HG03108 (cell line): Measurements from ENCODE around the gene STIM1.
"Not testable (repeated sequence)": the region's sequence is repeated elsewhere in the genome, so short reads cannot be mapped to it uniquely, and the experiment has no call there.

Experiments used
- ATAC-seq: cut with Tn5 transposase; IDR thresholded peaks from one replicate; pipeline ENCODE4 v1.9.1; 2021; ENCODE audit warnings: moderate library complexity; ENCODE audit not compliant: unreplicated experiment

STIM1 gene

DNA sequence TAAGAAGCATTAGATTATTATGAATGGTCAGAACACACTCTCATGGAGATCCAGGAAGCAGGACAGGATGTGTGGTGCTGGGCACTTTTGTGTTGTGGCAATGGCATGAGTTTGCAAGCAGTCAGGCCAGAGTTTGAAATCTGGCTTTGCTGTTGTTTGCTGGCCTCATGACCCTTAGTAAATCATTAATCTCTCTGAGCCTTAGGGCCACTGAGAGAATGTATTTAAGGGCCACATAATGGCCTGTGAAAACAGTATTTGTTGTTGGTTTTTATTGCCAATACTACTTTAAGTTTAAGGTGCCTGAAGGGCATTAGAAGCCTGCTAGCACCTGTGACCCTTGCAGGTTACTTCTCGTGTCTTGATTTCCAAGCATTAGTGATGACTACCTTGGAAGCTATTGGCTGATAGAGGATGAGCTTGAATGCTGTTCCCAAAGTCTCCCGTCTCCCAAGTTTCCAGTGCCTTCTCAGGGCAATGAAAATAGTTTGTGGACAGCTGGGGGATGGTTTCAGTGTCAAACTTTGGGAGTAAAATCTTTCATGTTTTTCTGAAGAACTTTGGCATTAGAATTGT, 24.6 kb downstream of the STIM1 start:
- peak; percentile 61 for ATAC-seq

DNA sequence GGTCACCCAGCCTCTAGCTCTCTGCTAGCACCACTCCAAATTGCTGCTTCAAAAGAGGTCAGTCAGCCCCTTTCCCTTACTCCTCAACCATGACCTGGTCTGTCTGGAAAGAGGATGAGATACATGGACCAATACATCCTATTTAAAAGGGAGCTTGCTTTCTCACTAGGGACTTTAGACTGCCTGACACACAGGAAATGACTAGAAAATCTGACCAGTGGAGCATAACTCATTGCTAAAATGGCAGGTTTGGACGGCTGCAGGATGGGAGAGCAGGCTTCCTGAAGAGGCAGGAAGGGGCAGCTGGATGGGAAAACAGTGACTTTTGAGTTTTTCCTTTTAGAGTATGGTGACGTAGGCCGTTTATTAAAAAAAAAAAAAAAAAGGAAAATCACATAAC, 25.3 kb downstream of the STIM1 start:
- peak; percentile 36 for ATAC-seq

DNA sequence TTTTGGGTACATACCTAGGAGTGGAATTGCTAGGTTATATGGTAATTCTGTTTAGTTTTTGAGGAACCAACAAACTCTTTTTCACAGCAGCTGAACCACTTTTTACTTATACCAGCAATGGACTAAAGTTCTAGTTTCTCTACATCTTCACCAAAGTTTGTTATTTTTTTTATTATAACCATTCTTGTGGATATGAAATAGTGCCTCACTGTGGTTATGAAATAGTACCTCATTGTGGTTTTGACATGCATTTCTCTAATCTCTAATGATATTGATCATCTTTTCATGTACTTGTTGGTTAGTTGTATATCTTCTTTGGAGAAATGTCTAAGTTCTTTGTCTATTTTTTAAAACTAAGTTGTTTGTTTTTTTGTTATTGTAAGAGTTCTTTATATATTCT, 27.2 kb downstream of the STIM1 start:
- ATAC-seq, result no peak

GRCh38 chr11:3885855-3886254, 30.4 kb downstream of the STIM1 start:
- no peak for ATAC-seq

GRCh38 chr11:3886985-3887384, 31.5 kb downstream of the STIM1 start:
- no peak for ATAC-seq

- no peak for ATAC-seq
These were observed 33.4 kb downstream of the STIM1 start for GRCh38 chr11:3888876-3889275.

- ATAC-seq, result no peak
These were observed 34.5 kb downstream of the STIM1 start for GRCh38 chr11:3890014-3890413.

DNA sequence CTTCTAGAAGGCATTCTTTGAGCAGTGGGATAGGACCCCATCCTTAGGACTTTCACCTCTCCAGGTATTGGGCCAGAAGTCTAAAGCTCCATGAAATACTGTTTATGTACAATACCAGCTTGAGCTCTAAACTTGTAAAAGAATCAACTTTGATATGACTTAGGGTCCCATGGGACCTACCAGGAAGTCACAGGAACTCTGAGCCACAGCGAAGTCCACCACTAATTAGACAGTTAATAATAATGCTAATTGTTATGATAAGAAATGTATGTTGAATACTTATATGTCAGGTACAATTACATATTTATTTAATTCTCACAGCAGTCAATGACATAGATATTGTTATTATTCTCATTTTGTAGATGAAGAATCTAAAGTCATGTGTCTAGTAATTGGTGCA, 35.3 kb downstream of the STIM1 start:
- ATAC-seq, result no peak

DNA sequence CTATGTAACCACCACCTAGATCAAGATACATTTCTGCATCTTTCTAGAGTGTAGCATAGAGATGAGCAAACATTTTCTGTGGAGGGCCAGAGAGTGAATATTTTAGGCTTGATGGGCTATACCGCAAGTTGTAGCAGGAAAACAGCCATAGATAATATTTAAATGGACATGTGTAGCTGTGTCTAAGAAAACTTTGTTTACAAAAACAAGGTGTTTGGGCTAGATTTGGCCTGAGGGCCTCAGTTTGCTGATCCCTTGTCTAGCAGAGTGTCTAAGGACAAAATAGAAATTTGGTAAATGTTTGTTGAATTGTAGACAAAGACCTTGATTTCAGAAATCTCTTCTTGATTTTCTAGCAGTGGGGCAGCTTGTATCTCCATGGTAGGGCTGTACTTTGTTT, 36.3 kb downstream of the STIM1 start:
- ATAC-seq, result no peak

GRCh38 chr11:3892156-3892555, 36.7 kb downstream of the STIM1 start:
- ATAC-seq, result no peak

- no peak for ATAC-seq
These were observed 37.8 kb downstream of the STIM1 start for GRCh38 chr11:3893311-3893710.

DNA sequence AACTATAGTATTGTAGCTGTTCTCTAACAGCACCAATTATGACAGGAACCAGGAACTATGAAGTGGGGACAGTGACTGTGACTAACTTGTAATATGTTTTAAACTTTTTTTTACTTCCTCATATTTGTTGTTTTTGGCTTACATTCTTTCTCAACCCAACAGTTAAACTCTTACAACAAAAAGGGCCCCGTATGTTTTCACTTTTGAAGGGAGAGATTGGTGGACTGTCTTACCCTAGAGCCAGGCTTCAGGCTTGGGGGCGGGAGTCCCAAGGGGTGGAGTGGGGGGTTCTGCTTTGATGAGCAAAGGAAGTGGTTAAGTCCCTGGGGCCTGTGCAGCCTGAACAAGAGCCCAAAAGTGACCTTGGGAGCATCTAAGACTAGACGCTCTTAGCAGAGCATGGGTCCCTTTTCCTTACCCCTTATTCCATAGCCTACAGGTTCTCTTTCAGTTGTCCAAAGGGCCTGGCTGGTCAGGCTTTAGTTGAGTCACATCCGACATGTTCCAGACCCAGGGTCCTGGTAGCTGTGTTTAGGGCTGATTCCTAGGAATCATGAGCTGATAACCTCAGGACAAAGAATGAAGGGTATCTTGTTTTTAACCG, 38.8 kb downstream of the STIM1 start:
- ATAC-seq, result peak; percentile 98

DNA sequence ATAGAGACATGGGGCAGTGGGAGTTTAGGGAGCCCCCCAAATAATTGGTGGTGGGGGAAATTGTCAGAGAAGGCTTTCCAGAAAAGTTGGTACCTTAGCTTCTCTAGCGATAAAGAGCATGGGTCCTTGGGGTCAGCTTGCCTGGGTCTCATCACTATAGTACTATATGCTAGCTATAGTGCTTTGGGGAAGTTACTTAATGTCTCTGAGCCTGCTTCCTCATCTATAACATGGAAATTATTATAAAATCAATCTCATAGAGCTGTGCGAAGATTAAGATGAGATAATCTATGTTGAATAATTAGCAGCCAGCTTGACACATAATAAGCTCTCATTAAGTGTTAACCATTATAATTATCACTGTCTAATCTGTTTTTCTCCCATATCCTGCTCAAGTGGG, 41.2 kb downstream of the STIM1 start:
- no peak for ATAC-seq

DNA sequence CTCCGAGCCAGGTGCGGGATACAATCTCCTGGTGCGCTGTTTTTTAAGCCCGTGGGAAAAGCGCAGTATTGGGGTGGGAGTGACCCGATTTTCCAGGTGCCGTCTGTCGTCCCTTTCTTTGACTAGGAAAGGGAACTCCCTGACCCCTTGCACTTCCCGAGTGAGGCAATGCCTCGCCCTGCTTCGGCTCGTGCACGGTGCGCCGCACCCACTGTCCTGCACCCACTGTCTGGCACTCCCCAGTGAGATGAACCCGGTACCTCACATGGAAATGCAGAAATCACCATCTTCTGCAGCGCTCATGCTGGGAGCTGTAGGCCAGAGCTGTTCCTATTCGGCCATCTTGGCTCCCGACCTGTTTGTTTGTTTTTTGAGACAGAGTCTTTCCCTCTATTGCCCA, 44.8 kb downstream of the STIM1 start:
- not testable (repeated sequence) for ATAC-seq

- ATAC-seq, result no peak
These were observed 46.0 kb downstream of the STIM1 start for GRCh38 chr11:3901249-3902025.

DNA sequence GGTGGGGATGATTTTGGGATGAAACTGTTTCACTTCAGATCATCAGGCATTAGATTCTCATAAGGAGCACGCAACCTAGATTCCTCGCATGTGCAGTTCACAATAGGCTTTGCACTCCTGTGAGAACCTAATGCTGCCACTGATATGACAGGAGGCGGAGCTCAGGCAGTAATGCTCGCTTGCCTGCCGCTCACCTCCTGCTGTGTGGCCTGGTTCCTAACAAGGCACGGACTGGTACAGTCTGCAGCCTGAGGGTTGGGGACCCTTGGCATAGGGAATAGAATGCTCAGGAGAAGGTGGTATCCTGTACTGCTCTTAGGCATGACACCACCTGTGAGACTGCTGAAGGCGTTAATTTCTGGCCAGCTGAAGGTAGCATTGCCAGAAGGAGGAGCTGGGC, 47.0 kb downstream of the STIM1 start:
- ATAC-seq, result no peak

GRCh38 chr11:3903207-3903896, 47.9 kb downstream of the STIM1 start:
- ATAC-seq, result peak; percentile 53

DNA sequence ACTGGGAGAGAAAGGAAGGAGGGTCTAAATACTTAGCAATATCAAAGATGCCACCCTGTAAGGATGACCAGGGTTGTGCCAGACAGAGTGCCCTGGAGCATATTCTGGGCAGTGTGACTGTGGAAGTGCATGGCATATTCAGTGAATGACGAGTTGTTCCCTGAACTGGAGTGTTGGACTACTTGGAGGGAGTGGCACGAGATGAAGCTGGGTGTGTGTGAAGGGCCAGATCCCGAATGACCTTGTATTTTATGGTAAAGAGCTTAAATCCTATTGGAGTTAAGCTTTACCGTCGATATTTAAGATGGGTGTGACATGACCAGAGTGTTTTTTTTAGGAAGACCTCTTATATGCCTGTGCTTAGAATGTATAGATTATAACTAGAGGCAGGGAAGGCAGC, 48.8 kb downstream of the STIM1 start:
- ATAC-seq, result no peak

- peak; percentile 65 for ATAC-seq
These were observed 49.9 kb downstream of the STIM1 start for GRCh38 chr11:3905080-3905953.

DNA sequence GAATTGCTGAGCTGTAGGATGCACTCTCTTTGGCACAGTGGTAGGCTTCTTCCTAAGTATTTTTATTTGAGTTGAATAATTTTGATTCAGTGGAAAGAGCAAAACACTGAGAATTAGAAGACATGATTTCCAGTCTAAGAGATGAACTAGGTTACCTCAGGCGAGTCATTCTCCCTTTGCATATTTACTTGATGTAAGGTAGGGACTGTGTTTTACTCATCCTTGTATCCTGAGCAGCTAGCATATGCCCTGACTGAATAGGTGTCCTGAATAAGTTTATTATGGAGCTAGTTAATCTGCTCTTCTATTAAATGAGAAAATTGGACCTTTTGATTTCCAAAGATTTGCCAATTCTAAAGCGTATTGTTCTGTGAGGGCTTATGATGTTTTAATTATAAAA, 50.7 kb downstream of the STIM1 start:
- no peak for ATAC-seq

DNA sequence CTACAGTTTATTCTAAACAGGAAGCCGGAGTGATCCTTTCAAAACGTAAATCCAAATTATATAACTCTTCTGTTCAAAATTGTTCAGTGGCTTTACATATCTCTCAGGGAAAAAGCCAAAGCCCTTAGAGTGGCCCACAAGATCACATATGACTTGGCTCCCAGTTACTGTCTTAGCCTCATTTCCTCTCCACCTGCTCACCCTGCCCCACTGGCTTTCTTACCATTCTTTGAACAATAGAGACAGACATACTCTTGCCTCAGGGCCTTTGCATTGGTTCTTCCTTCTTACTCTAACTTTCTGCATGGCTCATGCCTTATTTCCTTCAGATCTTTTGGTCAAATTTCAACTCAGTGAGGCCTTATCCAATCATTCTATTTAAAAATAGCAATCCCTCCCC, 52.1 kb downstream of the STIM1 start:
- no peak for ATAC-seq
